ENCODE data around the gene AP1S3.

DNA sequence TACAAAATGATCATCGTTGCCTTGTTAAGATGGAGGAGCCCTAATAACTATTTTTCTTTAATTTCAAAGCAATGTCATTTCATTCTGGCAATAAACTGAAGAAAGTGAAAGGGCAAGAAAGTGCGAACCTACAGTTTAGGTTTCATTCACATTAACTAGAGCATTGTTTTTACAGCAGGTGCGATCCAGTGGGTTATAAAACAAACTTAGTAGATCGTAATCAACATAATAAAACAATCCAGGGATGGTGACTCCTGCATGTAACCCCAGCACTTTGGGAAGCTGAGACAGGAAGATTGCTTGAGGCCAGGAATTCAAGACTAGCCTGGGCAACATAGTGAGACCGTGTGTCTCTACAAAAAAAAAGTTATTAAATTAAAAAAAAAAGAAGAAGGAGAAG, 51.1 kb downstream of the AP1S3 start:
- TF ChIP-seq, protein P1, sequence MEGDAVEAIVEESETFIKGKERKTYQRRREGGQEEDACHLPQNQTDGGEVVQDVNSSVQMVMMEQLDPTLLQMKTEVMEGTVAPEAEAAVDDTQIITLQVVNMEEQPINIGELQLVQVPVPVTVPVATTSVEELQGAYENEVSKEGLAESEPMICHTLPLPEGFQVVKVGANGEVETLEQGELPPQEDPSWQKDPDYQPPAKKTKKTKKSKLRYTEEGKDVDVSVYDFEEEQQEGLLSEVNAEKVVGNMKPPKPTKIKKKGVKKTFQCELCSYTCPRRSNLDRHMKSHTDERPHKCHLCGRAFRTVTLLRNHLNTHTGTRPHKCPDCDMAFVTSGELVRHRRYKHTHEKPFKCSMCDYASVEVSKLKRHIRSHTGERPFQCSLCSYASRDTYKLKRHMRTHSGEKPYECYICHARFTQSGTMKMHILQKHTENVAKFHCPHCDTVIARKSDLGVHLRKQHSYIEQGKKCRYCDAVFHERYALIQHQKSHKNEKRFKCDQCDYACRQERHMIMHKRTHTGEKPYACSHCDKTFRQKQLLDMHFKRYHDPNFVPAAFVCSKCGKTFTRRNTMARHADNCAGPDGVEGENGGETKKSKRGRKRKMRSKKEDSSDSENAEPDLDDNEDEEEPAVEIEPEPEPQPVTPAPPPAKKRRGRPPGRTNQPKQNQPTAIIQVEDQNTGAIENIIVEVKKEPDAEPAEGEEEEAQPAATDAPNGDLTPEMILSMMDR (IDR thresholded peaks at IDR 0.05 in 2 of 3, conservative IDR thresholded peaks at IDR 0.05 in 1 of 3; ENCODE audit: borderline replicate concordance in 1 of 3, insufficient read depth in 1 of 3, low read depth in 2 of 3, low read length in 2 of 3) = no peak
- TF ChIP-seq POLR2A (IDR thresholded peaks at IDR 0.05; ENCODE audit: borderline replicate concordance, extremely low read depth, insufficient read depth, insufficient read length) (no peak), EZH2phosphoT487 (IDR thresholded peaks at IDR 0.05; ENCODE audit: borderline replicate concordance) (no peak)
- TF ChIP-seq, protein P2, sequence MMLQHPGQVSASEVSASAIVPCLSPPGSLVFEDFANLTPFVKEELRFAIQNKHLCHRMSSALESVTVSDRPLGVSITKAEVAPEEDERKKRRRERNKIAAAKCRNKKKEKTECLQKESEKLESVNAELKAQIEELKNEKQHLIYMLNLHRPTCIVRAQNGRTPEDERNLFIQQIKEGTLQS (IDR thresholded peaks at IDR 0.05) = no peak
- TF ChIP-seq, protein P3, sequence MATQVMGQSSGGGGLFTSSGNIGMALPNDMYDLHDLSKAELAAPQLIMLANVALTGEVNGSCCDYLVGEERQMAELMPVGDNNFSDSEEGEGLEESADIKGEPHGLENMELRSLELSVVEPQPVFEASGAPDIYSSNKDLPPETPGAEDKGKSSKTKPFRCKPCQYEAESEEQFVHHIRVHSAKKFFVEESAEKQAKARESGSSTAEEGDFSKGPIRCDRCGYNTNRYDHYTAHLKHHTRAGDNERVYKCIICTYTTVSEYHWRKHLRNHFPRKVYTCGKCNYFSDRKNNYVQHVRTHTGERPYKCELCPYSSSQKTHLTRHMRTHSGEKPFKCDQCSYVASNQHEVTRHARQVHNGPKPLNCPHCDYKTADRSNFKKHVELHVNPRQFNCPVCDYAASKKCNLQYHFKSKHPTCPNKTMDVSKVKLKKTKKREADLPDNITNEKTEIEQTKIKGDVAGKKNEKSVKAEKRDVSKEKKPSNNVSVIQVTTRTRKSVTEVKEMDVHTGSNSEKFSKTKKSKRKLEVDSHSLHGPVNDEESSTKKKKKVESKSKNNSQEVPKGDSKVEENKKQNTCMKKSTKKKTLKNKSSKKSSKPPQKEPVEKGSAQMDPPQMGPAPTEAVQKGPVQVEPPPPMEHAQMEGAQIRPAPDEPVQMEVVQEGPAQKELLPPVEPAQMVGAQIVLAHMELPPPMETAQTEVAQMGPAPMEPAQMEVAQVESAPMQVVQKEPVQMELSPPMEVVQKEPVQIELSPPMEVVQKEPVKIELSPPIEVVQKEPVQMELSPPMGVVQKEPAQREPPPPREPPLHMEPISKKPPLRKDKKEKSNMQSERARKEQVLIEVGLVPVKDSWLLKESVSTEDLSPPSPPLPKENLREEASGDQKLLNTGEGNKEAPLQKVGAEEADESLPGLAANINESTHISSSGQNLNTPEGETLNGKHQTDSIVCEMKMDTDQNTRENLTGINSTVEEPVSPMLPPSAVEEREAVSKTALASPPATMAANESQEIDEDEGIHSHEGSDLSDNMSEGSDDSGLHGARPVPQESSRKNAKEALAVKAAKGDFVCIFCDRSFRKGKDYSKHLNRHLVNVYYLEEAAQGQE (IDR thresholded peaks at IDR 0.05; ENCODE audit: low read depth) = no peak
